ENCODE results near the gene UBXN11.
"Not testable (repeated sequence)": the region's sequence is repeated elsewhere in the genome, so short reads cannot be mapped to it uniquely, and the experiment has no call there.

Gene UBXN11

DNA sequence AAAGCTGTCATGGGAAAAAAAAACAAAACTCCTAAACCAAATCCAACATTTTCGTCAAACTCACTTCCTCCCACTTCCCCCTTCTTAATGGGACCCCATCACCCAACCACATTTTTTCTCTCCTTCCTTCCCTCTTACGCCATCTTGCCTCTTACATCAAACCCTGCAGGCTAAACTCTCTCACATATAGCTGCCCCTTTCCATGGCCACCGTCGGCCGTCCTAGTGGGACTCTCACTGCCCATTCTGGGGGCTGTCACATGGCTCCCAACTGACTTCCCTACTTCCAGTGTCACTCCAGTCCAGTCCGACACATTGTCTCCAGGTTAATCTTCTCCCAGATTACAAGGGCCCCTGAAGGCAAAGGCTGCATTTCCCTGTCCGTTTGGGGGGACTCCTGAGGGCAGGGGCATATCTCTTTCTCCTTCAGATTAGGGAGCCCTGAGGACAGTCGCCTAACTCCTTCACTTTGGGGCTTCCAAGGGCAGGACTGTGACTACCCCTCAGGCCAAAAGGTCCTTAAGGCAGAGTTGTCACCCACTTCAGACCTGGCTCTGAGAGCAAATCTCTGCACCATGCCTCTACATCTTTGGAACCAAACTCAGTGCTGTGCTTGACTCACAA lies 658 bp downstream of the UBXN11 start:
- no peak for DNase-seq (ENCODE audit: low spot score)

DNA sequence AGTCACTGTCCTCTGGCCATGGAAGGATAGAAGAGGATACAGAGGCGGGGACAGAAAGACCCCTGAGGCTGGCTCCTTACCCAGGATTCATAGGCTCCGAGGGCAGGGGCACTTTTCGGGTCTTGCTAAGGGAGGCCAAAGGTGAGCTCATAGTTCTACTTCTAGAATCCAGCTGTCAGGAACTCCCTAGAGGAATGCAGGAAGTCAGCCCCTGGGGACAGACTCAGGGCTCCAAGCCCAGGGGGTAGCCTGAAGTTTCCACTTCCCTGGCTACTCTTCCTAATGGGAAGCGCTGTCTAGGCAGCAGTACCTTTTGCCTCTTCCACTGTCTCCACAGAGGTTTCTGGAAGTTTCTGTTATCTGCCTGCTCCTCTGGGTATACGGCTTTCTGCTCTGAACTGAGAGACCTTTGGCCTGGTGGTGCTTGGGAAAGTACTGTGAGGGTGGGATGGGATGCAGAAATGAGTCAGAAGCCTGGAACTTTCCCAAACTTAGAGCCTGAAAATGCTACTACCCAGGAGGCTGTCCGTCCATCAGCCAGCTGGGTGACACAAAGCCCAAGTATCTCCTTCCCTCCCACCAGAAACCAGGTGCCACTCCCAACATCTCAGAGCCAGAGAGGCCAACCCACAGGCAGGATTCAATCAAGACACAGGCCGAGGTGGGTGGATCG lies 3.6 kb downstream of the UBXN11 start:
- no peak for DNase-seq (ENCODE audit: low spot score)

DNA sequence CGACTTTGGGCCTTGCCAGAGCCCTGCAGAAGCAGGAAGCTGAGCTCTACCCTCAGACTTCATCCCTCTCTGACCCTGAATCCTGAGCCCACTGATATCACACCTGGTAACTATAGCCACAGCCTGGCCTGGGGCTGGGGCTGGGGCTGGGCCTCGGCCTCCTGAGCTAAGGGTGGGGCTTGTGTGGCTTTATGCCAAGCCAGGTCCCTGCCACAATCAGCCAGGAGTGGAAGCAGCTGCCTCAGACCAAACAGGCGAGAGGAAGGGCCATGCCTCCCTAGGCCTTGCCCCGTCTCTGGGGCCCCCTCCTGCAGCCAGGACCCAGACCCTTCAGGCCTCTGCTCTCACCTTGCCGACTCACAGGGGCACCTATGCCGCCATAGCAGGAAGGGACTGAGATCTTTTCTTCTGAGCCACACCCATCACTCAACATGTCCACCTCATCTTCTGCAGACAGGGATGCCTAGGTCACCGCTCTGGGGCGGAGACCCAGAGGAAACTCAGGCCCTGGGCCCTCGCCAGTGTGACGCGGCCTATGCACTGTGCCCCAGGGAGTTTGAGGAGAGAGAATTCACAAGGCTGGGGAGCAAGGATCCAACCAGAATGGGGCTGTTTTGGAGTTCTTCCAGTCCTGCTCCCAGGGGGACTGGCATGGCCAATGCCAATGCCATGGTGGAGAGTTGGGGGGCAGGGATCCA lies 5.7 kb downstream of the UBXN11 start:
- DNase-seq (ENCODE audit: low spot score): no peak

GRCh38 chr1:26297791-26298124 lies 8.7 kb downstream of the UBXN11 start:
- no peak for DNase-seq (ENCODE audit: low spot score)

- no peak for DNase-seq (ENCODE audit: low spot score)
Observed at GRCh38 chr1:26297057-26297790, 9.2 kb downstream of the UBXN11 start.

DNA sequence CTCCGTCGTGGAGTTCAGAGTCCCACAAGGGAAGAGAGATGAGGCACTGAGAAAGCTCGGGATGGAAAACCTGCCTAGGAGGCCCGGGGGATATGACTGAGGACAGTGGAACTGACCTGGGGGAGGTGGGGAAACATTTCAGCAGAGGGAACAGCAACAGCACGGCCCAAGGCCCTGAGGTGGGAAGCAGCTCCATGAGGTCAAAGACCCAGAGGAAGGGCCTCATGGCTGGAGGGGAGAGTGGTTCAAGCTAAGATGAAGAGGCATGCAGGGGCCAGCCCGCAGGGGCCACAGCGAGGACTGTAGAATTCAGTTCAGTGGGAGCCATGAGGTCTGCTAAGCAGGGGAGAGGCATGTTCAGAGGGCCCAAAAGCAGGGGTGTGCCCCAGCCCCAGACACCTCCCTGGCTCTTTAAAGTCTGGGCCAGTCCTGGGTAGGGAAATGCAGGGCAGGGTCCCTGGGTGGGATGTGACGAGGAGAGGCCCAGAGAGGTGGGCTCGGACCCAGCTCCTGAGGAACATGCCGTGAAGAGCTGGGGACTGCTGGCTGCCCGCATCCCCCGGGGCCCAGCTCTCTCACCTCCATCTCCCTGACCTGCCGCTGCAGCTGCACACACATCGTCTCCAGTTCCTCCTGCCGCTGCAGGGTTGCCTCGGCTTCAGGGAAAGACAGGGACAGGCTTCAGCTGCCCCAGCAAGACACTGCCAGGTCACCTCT lies 9.9 kb downstream of the UBXN11 start:
- DNase-seq (ENCODE audit: low spot score): no peak

DNA sequence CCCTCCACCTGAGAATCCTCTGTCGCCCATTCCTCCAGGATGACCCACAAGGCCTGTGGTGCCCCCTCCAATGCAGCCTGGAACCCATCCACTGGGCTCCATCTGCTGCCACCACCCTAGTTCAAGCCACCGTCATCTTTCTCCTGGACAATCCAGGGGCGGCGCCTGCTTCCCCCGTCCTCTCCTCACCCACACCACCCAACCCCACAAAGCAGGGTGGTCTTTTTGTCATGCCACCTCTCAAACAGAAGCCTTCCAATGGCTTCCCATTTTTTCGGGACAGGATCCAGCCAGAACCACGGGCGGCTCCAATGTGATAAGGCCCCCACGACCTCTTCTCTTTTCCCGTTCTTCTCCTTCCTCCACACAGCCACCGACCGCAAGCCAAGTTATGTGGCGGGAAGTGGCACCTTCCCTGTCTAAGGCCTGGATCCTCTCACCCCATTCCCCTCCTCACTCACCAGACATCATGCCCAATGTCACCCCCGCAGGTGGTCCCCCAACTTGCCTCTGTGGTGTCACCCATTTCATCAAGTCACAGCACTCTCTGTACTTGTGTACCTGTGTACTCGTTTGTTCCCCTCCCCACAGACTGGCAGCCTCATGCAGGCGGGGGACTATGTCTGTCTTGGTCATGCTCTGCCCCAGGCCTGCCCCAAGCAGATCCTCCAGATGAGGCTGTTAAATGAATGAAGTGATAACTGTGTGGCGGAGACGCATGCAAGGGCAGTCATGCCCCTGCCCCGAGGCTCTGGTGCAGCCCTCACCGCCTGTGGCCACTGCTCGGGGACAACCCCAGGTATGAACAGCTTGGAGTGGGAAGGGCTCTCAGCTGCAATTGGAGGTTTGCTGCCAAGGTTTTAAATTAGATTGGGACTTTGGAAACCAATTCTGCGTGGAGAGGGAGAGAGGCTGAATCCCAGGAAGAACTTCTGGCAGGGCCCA lies 11.0 kb downstream of the UBXN11 start:
- DNase-seq (ENCODE audit: low spot score): no peak

- no peak for DNase-seq (ENCODE audit: low spot score)
Observed at GRCh38 chr1:26293911-26294463, 12.4 kb downstream of the UBXN11 start.

- DNase-seq (ENCODE audit: low spot score): not testable (repeated sequence)
Observed at GRCh38 chr1:26292735-26293134, 13.7 kb downstream of the UBXN11 start.

- DNase-seq (ENCODE audit: low spot score): no peak
Observed at GRCh38 chr1:26291939-26292338, 14.5 kb downstream of the UBXN11 start.

- no peak for DNase-seq (ENCODE audit: low spot score)
Observed at GRCh38 chr1:26291433-26291832, 15.0 kb downstream of the UBXN11 start.

DNA sequence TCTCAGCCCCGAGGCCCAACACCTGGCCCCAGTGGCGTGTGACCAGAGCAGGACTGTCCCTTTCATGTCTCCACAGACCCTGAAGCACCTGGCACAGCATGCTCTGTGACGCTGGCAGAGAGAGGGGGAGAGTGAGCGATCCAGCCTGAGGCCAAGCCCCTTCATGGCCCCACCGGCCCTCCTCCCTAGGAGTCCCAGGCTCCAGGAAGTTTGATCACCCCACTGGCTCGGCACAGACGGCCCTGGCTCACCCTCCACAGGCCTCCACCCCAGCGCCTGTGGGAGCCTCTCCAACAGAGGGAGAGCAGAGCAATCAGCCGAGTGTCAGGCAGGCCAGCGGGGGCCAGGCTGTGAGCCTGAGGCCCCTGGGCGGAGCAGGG lies 15.6 kb downstream of the UBXN11 start:
- no peak for DNase-seq (ENCODE audit: low spot score)

DNA sequence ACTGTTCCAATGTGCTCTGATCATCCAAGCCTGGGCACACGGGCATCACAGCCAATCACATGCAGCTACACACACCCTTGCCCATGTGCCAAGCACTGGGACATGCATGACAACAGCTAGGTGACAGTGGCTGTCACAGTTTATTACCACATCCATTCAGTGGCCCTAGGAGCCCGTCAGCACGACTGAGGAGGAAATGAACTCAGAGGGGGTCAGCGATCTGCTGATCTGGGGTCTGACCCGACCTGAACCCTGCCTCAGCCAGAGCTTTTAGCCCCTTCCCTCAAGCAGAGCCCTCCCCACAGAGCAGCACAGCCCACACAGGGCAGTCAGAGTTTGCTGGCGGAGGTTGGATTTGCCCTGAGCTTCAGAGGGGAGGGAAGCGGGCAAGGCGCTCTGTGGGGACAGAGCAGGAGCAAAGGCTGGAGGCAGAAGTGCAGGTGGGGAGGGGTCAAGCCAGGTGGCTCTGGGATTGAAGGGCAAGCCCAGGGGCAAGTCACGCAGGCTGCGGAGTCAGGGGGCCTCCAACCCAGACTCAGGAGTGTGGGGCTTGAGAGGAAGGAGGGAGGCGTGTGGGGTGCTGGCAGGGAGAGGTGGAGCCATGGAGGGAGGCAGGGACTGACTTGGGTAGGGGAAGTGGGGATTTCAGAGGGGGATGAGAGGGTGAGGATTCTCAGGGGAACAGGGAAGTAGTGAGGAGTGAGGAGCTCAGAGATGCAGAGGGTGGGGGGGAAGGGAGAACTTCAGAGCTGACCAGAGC lies 16.1 kb downstream of the UBXN11 start:
- no peak for DNase-seq (ENCODE audit: low spot score)

- no peak for DNase-seq (ENCODE audit: low spot score)
Observed at GRCh38 chr1:26289158-26290059, 17.0 kb downstream of the UBXN11 start.

GRCh38 chr1:26288311-26288941 lies 18.0 kb downstream of the UBXN11 start:
- DNase-seq (ENCODE audit: low spot score): no peak

- no peak for DNase-seq (ENCODE audit: low spot score)
Observed at GRCh38 chr1:26287811-26288210, 18.6 kb downstream of the UBXN11 start.

DNA sequence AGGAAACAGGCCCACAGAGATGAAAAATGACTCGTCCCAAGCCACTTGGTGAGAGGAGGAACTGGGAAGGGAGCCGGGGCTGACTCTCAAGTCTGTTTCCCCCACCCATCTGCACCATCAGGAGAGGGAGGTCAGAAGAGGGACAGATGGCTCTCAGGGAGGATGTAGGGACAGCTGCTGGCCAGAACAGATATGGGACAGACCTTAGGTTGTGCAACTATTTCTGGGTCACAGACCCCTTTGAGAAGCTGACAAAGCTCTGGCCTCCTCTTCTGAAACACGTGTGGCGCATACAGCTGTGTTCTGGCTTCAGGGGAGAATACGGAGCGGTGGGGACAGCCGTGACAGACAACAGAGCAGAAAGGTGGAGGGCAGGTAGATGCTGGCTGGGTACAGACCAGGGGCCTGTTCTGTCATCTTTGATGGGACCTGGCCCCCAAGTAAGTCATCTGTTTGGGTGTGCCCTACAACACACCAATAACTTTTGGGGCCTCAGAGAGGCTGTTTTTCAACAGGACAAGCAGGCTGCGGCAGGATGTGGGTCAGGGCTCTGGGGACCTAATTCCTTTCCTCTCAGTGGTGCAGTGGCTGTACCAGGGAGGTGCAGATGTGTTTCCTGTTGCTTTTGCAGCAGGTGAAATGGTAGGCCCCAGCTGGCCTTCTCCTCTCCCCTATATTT lies 19.3 kb downstream of the UBXN11 start:
- DNase-seq (ENCODE audit: low spot score): no peak

DNA sequence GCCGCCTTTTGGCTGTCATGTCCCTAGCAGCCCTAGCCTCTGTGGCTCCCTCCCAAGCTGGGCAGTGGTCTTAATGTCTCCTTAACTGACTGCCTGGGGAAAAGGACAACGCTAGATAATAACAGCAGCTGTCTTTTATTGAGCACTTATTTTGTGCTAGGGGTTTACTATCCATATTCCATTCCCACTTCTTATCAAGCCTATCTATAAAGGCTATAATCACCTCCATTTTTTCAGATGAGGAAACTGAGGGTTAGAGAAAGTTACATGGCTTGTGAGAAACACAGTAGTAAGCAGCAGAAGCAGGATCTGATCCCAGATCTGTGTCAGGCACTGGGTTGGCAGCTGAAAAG lies 20.4 kb downstream of the UBXN11 start:
- DNase-seq (ENCODE audit: low spot score): no peak

Measured in cerebellar cortex (tissue), 1 donor.